ENCODE data around the gene OR13J1.

- TF ChIP-seq CTCF (IDR thresholded peaks at IDR 0.05) (peak in 1 of 7 experiments; percentile 5), POLR2A (IDR thresholded peaks at IDR 0.05) (no peak)
These were observed 44.2 kb upstream of the OR13J1 start for GRCh38 chr9:35914301-35914807.

Data from body of pancreas (tissue), 4 donors.